GM12878 (cell line): ENCODE results near the gene VGLL4. TPM values are rescaled to one million over a fixed set of nuclear protein-coding genes. Genes with fewer than 3 reads are reported as not detected.

Experiments
- ATAC-seq: fragments of 200-7000 bp; cut with Tn5 transposase; 3 replicates; pipeline ENCODE4 v1.9.1; 2020; ENCODE audit warnings: mild to moderate bottlenecking, moderate library complexity
- BruUV-seq: library from RNA; stranded (reverse); fragments of 400-500 nt; replicated peaks from 2 replicates; lab custom pipeline; 2021; lab: Mats Ljungman, UMichigan
- CTCF ChIA-PET: fragments of 300-600 bp; sonication (Branson Sonifier 250); formaldehyde crosslinking; extraction: SDS; loops from one replicate; lab custom pipeline; 2021; ENCODE audit warnings: inconsistent platforms; lab: Yijun Ruan, JAX
- POLR2A ChIA-PET: fragments of 350-600 bp; formaldehyde crosslinking; extraction: SDS; loops from one replicate; lab custom pipeline; 2021; ENCODE audit warnings: inconsistent platforms; lab: Charles Lee
- RAD21 ChIA-PET: fragments of 300-600 bp; sonication (Branson Sonifier 250); formaldehyde crosslinking; loops from one replicate; lab custom pipeline; 2023; ENCODE audit warnings: antibody characterized with exemption; ENCODE audit not compliant: unreplicated experiment; lab: Charles Lee
- SMC1A ChIA-PET: fragments of 300-600 bp; sonication (Branson Sonifier 250); formaldehyde crosslinking; loops from one replicate; lab custom pipeline; 2023; ENCODE audit not compliant: unreplicated experiment, uncharacterized antibody; lab: Charles Lee
- DNase-seq: peaks from one replicate; pipeline ENCODE4 v3.0.0-alpha.2; 2011; ENCODE audit warnings: low read depth, low spot score
- FAIRE-seq: peaks from 3 replicates; lab custom pipeline; 2011; peaks lifted over from hg19 to GRCh38; lab: Jason Lieb, UNC
- H2AFZ ChIP-seq: 2 replicates; pipeline ENCODE4 v1.6.0; 2011; ENCODE audit warnings: low read depth, low read length, control low read depth; ENCODE audit not compliant: control insufficient read depth
- H3K27ac ChIP-seq: 2 replicates; pipeline ENCODE4 v1.5.1; 2011; ENCODE audit warnings: control low read depth; ENCODE audit not compliant: control insufficient read depth, insufficient read depth
- H3K27me3 ChIP-seq, 2 experiments: replicated peaks in 1 of 2; 2 replicates each; pipeline versions ENCODE4 v1.6.0 to v1.6.1; 2011; ENCODE audit warnings: low read length in 1 of 2; ENCODE audit not compliant: control insufficient read depth in 2 of 2, insufficient read depth in 2 of 2
- H3K36me3 ChIP-seq, 2 experiments: 2 replicates each; pipeline ENCODE4 v1.5.1; 2011; ENCODE audit warnings: low read length in 1 of 2; ENCODE audit not compliant: control insufficient read depth in 2 of 2, insufficient read depth in 2 of 2
- H3K4me1 ChIP-seq: 2 replicates; pipeline ENCODE4 v1.6.1; 2011; ENCODE audit warnings: mild to moderate bottlenecking, low read length, moderate library complexity, mixed read lengths; ENCODE audit not compliant: control insufficient read depth, insufficient read depth
- H3K4me2 ChIP-seq: 2 replicates; pipeline ENCODE4 v1.6.0; 2011; ENCODE audit warnings: control low read depth; ENCODE audit not compliant: control insufficient read depth, insufficient read depth
- H3K4me3 ChIP-seq: fragments of 200-600 bp; sonication (generic); 2 replicates; pipeline ENCODE4 v1.5.1; 2016
- H3K79me2 ChIP-seq: 2 replicates; pipeline ENCODE4 v1.6.0; 2011; ENCODE audit warnings: low read length; ENCODE audit not compliant: control insufficient read depth, insufficient read depth
- H3K9ac ChIP-seq: 2 replicates; pipeline ENCODE4 v1.8.0; 2011; ENCODE audit warnings: low read length, control low read depth, mixed read lengths; ENCODE audit not compliant: control insufficient read depth, insufficient read depth
- H3K9me3 ChIP-seq: replicated peaks from 3 replicates; pipeline ENCODE4 v1.5.1; 2011; ENCODE audit warnings: mild to moderate bottlenecking, low read length; ENCODE audit not compliant: control insufficient read depth, insufficient read depth
- H4K20me1 ChIP-seq: 2 replicates; pipeline ENCODE4 v1.6.0; 2011; ENCODE audit not compliant: control insufficient read depth, insufficient read depth
- ATF7 ChIP-seq: fragments of 450-650 bp; IDR thresholded peaks from 2 replicates; pipeline ENCODE4 v1.6.1; 2016; ENCODE audit warnings: low read depth, mild to moderate bottlenecking
- BCL11A ChIP-seq: IDR thresholded peaks from 2 replicates; pipeline ENCODE4 v1.6.1; 2011; ENCODE audit warnings: low read depth, low read length
- CBFB ChIP-seq: IDR thresholded peaks from 2 replicates; pipeline ENCODE4 v1.6.1; 2016; ENCODE audit warnings: antibody characterized with exemption, low read depth
- CUX1 ChIP-seq: IDR thresholded peaks from 2 replicates; pipeline ENCODE4 v1.6.1; 2012; ENCODE audit warnings: improper control_type of control experiment, low read depth, low read length; ENCODE audit not compliant: insufficient replicate concordance
- HDAC6 ChIP-seq: fragments of 200-600 bp; sonication (generic); IDR thresholded peaks from one replicate; pipeline ENCODE4 v1.8.0; 2017; ENCODE audit warnings: antibody characterized with exemption; ENCODE audit not compliant: unreplicated experiment
- IRF3 ChIP-seq: fragments of 450-650 bp; IDR thresholded peaks from 2 replicates; pipeline ENCODE4 v1.6.1; 2014; ENCODE audit warnings: mild to moderate bottlenecking
- KDM1A ChIP-seq: fragments of 200-600 bp; sonication (generic); IDR thresholded peaks from 2 replicates; pipeline ENCODE4 v1.6.1; 2016; ENCODE audit warnings: borderline replicate concordance
- NR2C1 ChIP-seq: fragments of 450-650 bp; IDR thresholded peaks from 2 replicates; pipeline ENCODE4 v1.6.1; 2017; ENCODE audit warnings: antibody characterized with exemption, mild to moderate bottlenecking, moderate library complexity
- POLR2AphosphoS5 ChIP-seq: IDR thresholded peaks from 2 replicates; pipeline ENCODE4 v1.6.1; 2011; ENCODE audit warnings: mild to moderate bottlenecking, low read length, inconsistent platforms
- STAT1 ChIP-seq: fragments of 450-650 bp; conservative IDR thresholded peaks from 2 replicates; pipeline ENCODE4 v1.6.1; 2014; ENCODE audit warnings: antibody characterized with exemption, mild to moderate bottlenecking
- TCF3 ChIP-seq: IDR thresholded peaks from 2 replicates; pipeline ENCODE4 v1.6.1; 2012; ENCODE audit warnings: low read depth, mild to moderate bottlenecking, low read length, borderline replicate concordance; ENCODE audit not compliant: insufficient read depth
- WGBS: methylation state at CpG from one replicate; pipeline ENCODE4 v1.1.6; 2016; ENCODE audit warnings: low lambda C conversion rate; ENCODE audit not compliant: insufficient replicate concordance, insufficient coverage; ENCODE audit errors: missing lambda C conversion rate; 5-methylcytosine and 5-hydroxymethylcytosine counted together
- in situ Hi-C: fragments of 300-500 bp; cut with MboI; formaldehyde crosslinking; loops from 9 replicates; pipeline ENCODE4 v1.14.3; 2018; ENCODE audit warnings: mixed read lengths
- intact Hi-C: fragments of 100-400 bp; cut with micrococcal nuclease; formaldehyde crosslinking; loops from one replicate; pipeline ENCODE4 v1.14.2; 2022; ENCODE audit not compliant: unreplicated experiment
- polyA plus RNA-seq, 11 experiments: library from polyadenylated mRNA; depleted of rRNA in 4 of 11; unstranded in 6 of 11; stranded (reverse) in 5 of 11; fragments of >200 nt; fragmentation: Nextera tagmentation in 4 of 11; fragmentation: Illumina TruSeq in 1 of 11; extraction: Ambion mirVana in 4 of 11; extraction: Trizol in 1 of 11; gene quantifications; 1 replicate in 1 of 11; 2 replicates in 10 of 11; pipeline versions ENCODE4 v1.2.1 to v1.2.3, GENCODE V29; 2011 to 2016; ENCODE audit warnings: inconsistent platforms in 2 of 11, missing spikeins in 2 of 11, low read depth in 1 of 11
- total RNA-seq, 4 experiments: library from RNA; depleted of rRNA in 3 of 4; stranded (reverse); fragments of >200 nt in 3 of 4; fragmentation: Illumina TruSeq in 1 of 4; extraction: Trizol in 1 of 4; gene quantifications; 2 replicates each; pipeline versions ENCODE4 v1.2.1 to v1.2.3, GENCODE V29; 2013 to 2021
- TF ChIP-seq, protein P1 (sequence below): fragments of 150-350 bp; IDR thresholded peaks from 2 replicates; pipeline ENCODE4 v1.6.1; 2016; ENCODE audit warnings: low read depth, low read length
- TF ChIP-seq, protein P2 (sequence below): IDR thresholded peaks from 2 replicates; pipeline ENCODE4 v1.6.1; 2011; ENCODE audit warnings: borderline replicate concordance, low read depth, mild to moderate bottlenecking, moderate library complexity, low read length; ENCODE audit not compliant: insufficient read depth, poor library complexity, severe bottlenecking

The VGLL4 gene
- total and polyA plus RNA-seq, 10 of the 15 experiments (the other 5 are each of a cell fraction or from before 2014, with no cell fraction given): 0.44 to 38.1 (median 16.1) TPM

- H3K27ac ChIP-seq: no peak overlapping the region
- no peaks in the 10 kb centered on the region; the same call in 2 of the 3 replicates for H3K9me3 ChIP-seq
- intact Hi-C loops (no loop called here), in situ Hi-C loops (no loop called here)
- no peaks in the 10 kb centered on the region for H3K4me1 ChIP-seq
- no peak overlapping the region for H3K9ac ChIP-seq
- SMC1A ChIA-PET: no interaction called here
- no peak overlapping the region for H3K4me2 ChIP-seq
- DNase-seq: no peak
- no peak overlapping the region for H3K4me3 ChIP-seq
- no peak for FAIRE-seq
- CTCF ChIA-PET: no interaction called here
- H4K20me1 ChIP-seq: no peaks in the 10 kb centered on the region
- no peak overlapping the region for H2AFZ ChIP-seq
- H3K36me3 ChIP-seq: no peaks in the 10 kb centered on the region
- no peaks in the 10 kb centered on the region for H3K79me2 ChIP-seq
- RAD21 ChIA-PET: no interaction called here
- BruUV-seq: no TSS peak
- no peaks in the 10 kb centered on the region for H3K27me3 ChIP-seq
- POLR2A ChIA-PET: no interaction called here
- no peak for ATAC-seq
- 90% methylated on average over 2 of the region's 2 CpGs for WGBS
- TF ChIP-seq ATF7 (no peak), TCF3 (no peak), IRF3 (no peak), CBFB (no peak), CUX1 (no peak), NR2C1 (no peak), STAT1 (no peak), POLR2AphosphoS5 (no peak), BCL11A (no peak), KDM1A (no peak), HDAC6 (no peak)
- TF ChIP-seq, protein P1, sequence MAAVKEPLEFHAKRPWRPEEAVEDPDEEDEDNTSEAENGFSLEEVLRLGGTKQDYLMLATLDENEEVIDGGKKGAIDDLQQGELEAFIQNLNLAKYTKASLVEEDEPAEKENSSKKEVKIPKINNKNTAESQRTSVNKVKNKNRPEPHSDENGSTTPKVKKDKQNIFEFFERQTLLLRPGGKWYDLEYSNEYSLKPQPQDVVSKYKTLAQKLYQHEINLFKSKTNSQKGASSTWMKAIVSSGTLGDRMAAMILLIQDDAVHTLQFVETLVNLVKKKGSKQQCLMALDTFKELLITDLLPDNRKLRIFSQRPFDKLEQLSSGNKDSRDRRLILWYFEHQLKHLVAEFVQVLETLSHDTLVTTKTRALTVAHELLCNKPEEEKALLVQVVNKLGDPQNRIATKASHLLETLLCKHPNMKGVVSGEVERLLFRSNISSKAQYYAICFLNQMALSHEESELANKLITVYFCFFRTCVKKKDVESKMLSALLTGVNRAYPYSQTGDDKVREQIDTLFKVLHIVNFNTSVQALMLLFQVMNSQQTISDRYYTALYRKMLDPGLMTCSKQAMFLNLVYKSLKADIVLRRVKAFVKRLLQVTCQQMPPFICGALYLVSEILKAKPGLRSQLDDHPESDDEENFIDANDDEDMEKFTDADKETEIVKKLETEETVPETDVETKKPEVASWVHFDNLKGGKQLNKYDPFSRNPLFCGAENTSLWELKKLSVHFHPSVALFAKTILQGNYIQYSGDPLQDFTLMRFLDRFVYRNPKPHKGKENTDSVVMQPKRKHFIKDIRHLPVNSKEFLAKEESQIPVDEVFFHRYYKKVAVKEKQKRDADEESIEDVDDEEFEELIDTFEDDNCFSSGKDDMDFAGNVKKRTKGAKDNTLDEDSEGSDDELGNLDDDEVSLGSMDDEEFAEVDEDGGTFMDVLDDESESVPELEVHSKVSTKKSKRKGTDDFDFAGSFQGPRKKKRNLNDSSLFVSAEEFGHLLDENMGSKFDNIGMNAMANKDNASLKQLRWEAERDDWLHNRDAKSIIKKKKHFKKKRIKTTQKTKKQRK: no peak
- TF ChIP-seq, protein P2, sequence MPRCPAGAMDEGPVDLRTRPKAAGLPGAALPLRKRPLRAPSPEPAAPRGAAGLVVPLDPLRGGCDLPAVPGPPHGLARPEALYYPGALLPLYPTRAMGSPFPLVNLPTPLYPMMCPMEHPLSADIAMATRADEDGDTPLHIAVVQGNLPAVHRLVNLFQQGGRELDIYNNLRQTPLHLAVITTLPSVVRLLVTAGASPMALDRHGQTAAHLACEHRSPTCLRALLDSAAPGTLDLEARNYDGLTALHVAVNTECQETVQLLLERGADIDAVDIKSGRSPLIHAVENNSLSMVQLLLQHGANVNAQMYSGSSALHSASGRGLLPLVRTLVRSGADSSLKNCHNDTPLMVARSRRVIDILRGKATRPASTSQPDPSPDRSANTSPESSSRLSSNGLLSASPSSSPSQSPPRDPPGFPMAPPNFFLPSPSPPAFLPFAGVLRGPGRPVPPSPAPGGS: no peak
These were observed 96.2 kb downstream of the VGLL4 start for GRCh38 chr3:11547498-11547897.
